ENCODE measurements around the gene ZNF724.

GRCh38 chr19:23260956-23261355 lies 10.8 kb upstream of the ZNF724 start:
- TF ChIP-seq, protein P1, sequence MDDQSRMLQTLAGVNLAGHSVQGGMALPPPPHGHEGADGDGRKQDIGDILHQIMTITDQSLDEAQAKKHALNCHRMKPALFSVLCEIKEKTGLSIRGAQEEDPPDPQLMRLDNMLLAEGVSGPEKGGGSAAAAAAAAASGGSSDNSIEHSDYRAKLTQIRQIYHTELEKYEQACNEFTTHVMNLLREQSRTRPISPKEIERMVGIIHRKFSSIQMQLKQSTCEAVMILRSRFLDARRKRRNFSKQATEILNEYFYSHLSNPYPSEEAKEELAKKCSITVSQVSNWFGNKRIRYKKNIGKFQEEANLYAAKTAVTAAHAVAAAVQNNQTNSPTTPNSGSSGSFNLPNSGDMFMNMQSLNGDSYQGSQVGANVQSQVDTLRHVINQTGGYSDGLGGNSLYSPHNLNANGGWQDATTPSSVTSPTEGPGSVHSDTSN (CRISPR knock-in tag; IDR thresholded peaks at IDR 0.05) = no peak
- TF ChIP-seq CTCF (tag by site-specific recombination; IDR thresholded peaks at IDR 0.05) (no peak), ZNF792 (tag by site-specific recombination; IDR thresholded peaks at IDR 0.05) (no peak), ZNF529 (tag by site-specific recombination; IDR thresholded peaks at IDR 0.05; ENCODE audit: insufficient replicate concordance) (no peak)
- TF ChIP-seq, protein P2, sequence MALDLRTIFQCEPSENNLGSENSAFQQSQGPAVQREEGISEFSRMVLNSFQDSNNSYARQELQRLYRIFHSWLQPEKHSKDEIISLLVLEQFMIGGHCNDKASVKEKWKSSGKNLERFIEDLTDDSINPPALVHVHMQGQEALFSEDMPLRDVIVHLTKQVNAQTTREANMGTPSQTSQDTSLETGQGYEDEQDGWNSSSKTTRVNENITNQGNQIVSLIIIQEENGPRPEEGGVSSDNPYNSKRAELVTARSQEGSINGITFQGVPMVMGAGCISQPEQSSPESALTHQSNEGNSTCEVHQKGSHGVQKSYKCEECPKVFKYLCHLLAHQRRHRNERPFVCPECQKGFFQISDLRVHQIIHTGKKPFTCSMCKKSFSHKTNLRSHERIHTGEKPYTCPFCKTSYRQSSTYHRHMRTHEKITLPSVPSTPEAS (tag by site-specific recombination; IDR thresholded peaks at IDR 0.05) = no peak

All from HEK293 (cell line).